CD4-positive, alpha-beta memory T cell (primary cell): ENCODE data around the gene PROCA1. TPM values are rescaled to one million over a fixed set of nuclear protein-coding genes. Genes with fewer than 3 reads are reported as not detected.

Experiments
- CTCF ChIA-PET: fragments of 350-600 bp; sonication (Branson Sonifier 250); formaldehyde crosslinking; loops from one replicate; lab custom pipeline; 2021; ENCODE audit warnings: inconsistent platforms; ENCODE audit not compliant: partially characterized antibody; lab: Charles Lee
- POLR2A ChIA-PET: fragments of 350-600 bp; sonication (Branson Sonifier 250); formaldehyde crosslinking; loops from one replicate; lab custom pipeline; 2021; ENCODE audit not compliant: partially characterized antibody; lab: Charles Lee
- DNase-seq, 5 donors: peaks; one replicate each; pipeline versions ENCODE4 v3.0.0 to v3.0.0-alpha.2; 2020 to 2022; ENCODE audit warnings: mixed read lengths in 1 of 5
- H3K27ac ChIP-seq: one replicate; pipeline ENCODE4 v1.7.0; 2013; ENCODE audit warnings: low read depth, low read length
- H3K27me3 ChIP-seq: 2 replicates; pipeline ENCODE4 v1.7.0; 2013; ENCODE audit warnings: mild to moderate bottlenecking, low read length, moderate library complexity; ENCODE audit not compliant: insufficient read depth
- H3K36me3 ChIP-seq: 2 replicates; pipeline ENCODE4 v1.7.0; 2013; ENCODE audit warnings: mild to moderate bottlenecking, low read length, moderate library complexity; ENCODE audit not compliant: insufficient read depth
- H3K4me1 ChIP-seq: 2 replicates; pipeline ENCODE4 v1.7.0; 2013; ENCODE audit warnings: mild to moderate bottlenecking, low read length, moderate library complexity; ENCODE audit not compliant: insufficient read depth
- H3K4me3 ChIP-seq, 2 donors: one replicate each; pipeline ENCODE4 v1.7.0; 2013; ENCODE audit warnings: low read length in 2 of 2, mild to moderate bottlenecking in 1 of 2
- H3K9me3 ChIP-seq, 2 donors: one replicate each; pipeline ENCODE4 v1.7.0; 2013; ENCODE audit warnings: low read length in 2 of 2, control low read depth in 1 of 2; ENCODE audit not compliant: control insufficient read depth in 1 of 2
- H3K27ac Mint-ChIP-seq, 7 donors: one replicate each; pipeline ENCODE4 v1.8.0; 2020 to 2021; ENCODE audit warnings: mixed read lengths in 7 of 7, mild to moderate bottlenecking in 6 of 7, inconsistent platforms in 3 of 7, moderate library complexity in 3 of 7
- H3K27me3 Mint-ChIP-seq, 2 donors: one replicate each; pipeline ENCODE4 v1.8.0; 2020 to 2021; ENCODE audit warnings: mixed read lengths in 2 of 2
- H3K36me3 Mint-ChIP-seq, 2 donors: one replicate each; pipeline ENCODE4 v1.8.0; 2020 to 2021; ENCODE audit warnings: mixed read lengths in 2 of 2, inconsistent platforms in 1 of 2, mild to moderate bottlenecking in 1 of 2
- H3K4me1 Mint-ChIP-seq, 4 donors: one replicate each; pipeline ENCODE4 v1.8.0; 2020 to 2021; ENCODE audit warnings: mixed read lengths in 4 of 4, mild to moderate bottlenecking in 1 of 4
- H3K4me3 Mint-ChIP-seq, 8 donors: one replicate each; pipeline ENCODE4 v1.8.0; 2020 to 2021; ENCODE audit warnings: mixed read lengths in 8 of 8, mild to moderate bottlenecking in 7 of 8, moderate library complexity in 6 of 8, inconsistent platforms in 3 of 8
- H3K9me3 Mint-ChIP-seq, 8 donors: one replicate each; pipeline ENCODE4 v1.8.0; 2020 to 2021; ENCODE audit warnings: mixed read lengths in 8 of 8, mild to moderate bottlenecking in 5 of 8, inconsistent platforms in 3 of 8, moderate library complexity in 1 of 8
- intact Hi-C: fragments of 100-400 bp; cut with micrococcal nuclease; formaldehyde crosslinking; loops from one replicate; pipeline ENCODE4 v1.15.1; 2023
- polyA plus RNA-seq, 2 donors: library from polyadenylated mRNA; unstranded; fragments of 300-500 nt; fragmentation: Illumina TruSeq; gene quantifications; one replicate each; pipeline ENCODE4 v1.2.3, GENCODE V29; 2021
- total RNA-seq, 2 experiments: library from RNA; stranded (reverse); gene quantifications; one replicate each; pipeline ENCODE4 v1.2.3, GENCODE V29; 2021

PROCA1 gene, protein sequence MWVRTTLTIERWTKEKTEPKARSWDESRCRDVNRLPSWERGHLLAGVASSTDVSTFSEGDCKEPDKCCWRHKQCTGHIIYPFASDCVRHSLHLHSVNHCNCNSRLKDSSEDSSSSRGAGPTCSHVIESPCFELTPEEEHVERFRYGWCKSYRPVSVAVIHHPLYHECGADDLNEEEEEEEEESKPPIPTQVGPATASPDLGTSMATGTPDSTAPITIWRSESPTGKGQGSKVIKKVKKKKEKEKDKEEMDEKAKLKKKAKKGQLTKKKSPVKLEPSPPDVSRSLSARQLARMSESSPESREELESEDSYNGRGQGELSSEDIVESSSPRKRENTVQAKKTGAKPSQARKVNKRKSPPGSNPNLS
- total RNA-seq (10 to 100 TPM; 14.3 to 17.4 TPM), polyA plus RNA-seq (1 to 10 TPM in 1 of 2 donors, under 1 TPM in 1; 0.12 to 1.4 TPM)

DNA sequence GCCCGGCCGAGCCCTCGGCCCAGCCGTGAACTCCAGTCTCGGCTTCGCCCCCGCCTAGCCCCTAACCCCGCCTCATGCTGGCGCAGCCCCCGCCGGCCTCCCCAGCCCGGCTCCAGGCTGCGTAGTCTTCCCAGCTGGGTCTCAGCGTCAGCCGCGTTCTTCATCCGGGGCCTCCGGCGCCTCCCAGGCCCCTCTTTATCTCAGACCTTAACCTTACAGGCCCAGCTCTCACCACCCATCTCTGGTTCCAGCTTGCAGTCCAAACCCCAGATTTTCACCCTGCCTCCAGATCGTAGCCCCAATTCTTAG is at the start of gene PROCA1:
TSS of gene PROCA1 (minus strand) at position 166 of the 309 bp plus-strand sequence. CDS start 228 bp downstream, outside the sequence.
- intact Hi-C loops, result loop anchor here (1.0 to 2.0 kb wide), 2 partner anchors 8 to 49 kb away; partner anchors contain the start of genes RPL23A and SUPT6H
- H3K27me3 Mint-ChIP-seq, result peaks cover 6 to 14% of the 10 kb centered on the region in 2 donors
- peaks cover 3 to 4% of the 10 kb centered on the region in 2 donors for H3K36me3 Mint-ChIP-seq
- peaks cover 13 to 30% (median 19%) of the 10 kb centered on the region in 4 donors for H3K4me1 Mint-ChIP-seq
- H3K27ac Mint-ChIP-seq, result peak within 1 kb of the TSS; percentile 92 to 97 (median 96)
- Histone ChIP-seq H3K27me3 (peaks cover 10% of the 10 kb centered on the region), H3K4me1 (peaks cover 13% of the 10 kb centered on the region), H3K36me3 (no peaks in the 10 kb centered on the region), H3K9me3 (no peaks in the 10 kb centered on the region), H3K4me3 (peak within 1 kb of the TSS; percentile 63 to 69), H3K27ac (peak within 1 kb of the TSS; percentile 85)
- POLR2A ChIA-PET, result interaction anchor here (0.8 to 7.3 kb wide), 18 partner anchors 10 to 241 kb away, joined by 3 to 93 read pairs (median 7); partner anchors contain the start of genes BLTP2, DHRS13, FLOT2 and NEK8
- CTCF ChIA-PET, result interaction anchor here (1.1 to 3.5 kb wide), 8 partner anchors 8 to 376 kb away, joined by 3 to 22 read pairs (median 6); partner anchors contain the start of genes IFT20, NEK8, RPL23A and TLCD1
- H3K9me3 Mint-ChIP-seq, result peaks cover 0 to 2% (median 0%) of the 10 kb centered on the region in 8 donors
- DNase-seq, result peak in 1 of 5 donors; percentile 53
- H3K4me3 Mint-ChIP-seq, result peak within 1 kb of the TSS; percentile 91 to 95 (median 94)

DNA sequence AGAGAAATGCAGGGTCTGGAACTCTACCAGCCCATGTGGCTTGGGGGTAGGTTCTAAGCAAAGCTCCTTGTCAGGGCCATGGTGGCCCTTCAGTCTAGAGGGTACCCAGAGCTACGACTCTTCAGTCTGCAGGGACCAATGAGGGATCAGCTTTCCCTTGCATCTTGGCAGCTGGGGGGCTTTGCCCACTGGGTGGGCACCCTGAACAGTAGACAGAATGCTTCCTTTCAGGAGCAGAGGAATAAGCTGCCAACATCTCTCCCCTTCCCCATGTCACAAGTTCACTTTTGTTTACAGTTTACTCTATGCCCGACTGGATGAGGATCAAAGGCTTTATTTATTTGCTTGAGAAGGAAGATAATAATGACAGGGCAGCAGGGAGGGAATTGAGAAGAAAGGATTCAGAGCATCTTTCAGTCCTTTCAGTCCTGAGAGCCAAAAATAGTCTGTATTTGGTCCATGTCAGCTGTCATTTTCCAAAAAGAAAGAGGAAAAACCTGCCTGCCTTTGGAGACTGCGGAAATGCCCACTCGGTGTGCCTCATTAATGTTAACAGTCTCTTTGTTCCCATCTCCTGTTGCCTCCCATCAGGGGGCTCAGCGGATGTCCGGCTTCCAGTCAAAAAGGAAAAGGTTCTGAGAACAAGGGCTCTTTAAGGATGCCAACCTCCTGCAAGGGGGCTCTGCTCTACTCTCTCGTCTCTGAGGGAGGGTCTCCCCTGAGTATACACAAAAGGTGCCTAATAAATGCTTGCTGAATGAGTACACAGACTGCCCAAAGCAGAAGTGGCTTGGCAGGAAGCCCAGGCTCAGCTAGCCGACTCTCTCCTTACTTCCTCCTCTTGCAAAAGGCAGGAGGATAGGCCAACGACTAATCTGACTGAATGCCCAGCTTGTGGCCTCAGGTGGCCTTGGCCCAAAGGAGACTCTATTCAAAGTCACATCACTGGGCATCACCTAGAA is 49.2 kb upstream of the PROCA1 start:
- intact Hi-C loops, result no loop called here
- Histone ChIP-seq H3K27ac (no peak overlapping the region), H3K36me3 (peaks cover 23% of the 10 kb centered on the region), H3K27me3 (no peaks in the 10 kb centered on the region), H3K4me3 (no peak overlapping the region), H3K9me3 (no peaks in the 10 kb centered on the region), H3K4me1 (no peaks in the 10 kb centered on the region)
- no peak for DNase-seq
- ChIA-PET CTCF (interaction anchor here (1.2 to 7.2 kb wide), 7 partner anchors 9 to 191 kb away, joined by 3 to 102 read pairs (median 75); partner anchors contain the start of genes FLOT2, NEK8, PHF12 and RPL23A), POLR2A (interaction anchor here (5.0 kb wide), 1 partner anchor 35 kb away, joined by 32 read pairs; the partner anchor contains the start of gene TLCD1)
- Mint-ChIP-seq H3K4me3 (no peak overlapping the region), H3K36me3 (peaks cover 17 to 54% of the 10 kb centered on the region in 2 donors), H3K27me3 (no peaks in the 10 kb centered on the region), H3K9me3 (no peaks in the 10 kb centered on the region), H3K4me1 (peaks cover 3 to 13% (median 4%) of the 10 kb centered on the region in 4 donors), H3K27ac (peak overlapping the region in 1 of 7 donors; percentile 25)

DNA sequence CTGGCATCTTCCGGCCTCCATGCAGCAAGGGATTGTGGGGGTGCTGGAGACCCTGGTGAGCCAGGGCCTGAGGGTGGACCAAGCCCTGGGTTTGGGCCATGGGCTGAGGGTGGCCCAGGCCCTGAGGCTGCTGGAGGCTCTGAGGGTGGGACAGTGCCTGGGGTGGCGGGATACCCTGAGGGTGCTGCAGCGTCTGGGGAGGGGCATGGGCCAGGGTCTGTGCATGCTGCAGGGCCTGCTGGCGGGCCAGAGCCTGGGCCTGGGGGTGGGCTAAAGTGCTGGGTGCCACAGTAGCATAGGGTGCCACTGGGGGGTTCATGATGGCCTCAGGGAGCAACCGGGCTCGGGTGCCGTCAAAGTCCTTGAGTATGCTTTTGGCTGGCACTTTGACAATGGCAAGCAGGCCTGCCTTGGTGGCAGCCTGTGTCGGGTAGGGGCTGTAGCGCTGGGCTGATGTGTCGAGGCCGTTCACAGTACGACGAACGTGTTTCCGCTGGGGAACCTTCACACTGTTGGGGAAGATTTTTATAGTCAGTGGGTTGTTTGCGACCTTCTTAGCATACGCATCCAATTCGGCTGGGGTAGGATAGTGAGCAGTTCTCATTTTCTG is 47.7 kb upstream of the PROCA1 start:
- no peak for DNase-seq
- H3K36me3 ChIP-seq, result peaks cover 18% of the 10 kb centered on the region
- peaks cover 17 to 45% of the 10 kb centered on the region in 2 donors for H3K36me3 Mint-ChIP-seq
- ChIA-PET POLR2A (interaction anchor here (19.4 kb wide), 1 partner anchor 35 kb away, joined by 528 read pairs; the partner anchor contains the start of genes NEK8, RPL23A and TLCD1), CTCF (interaction anchor here (1.1 to 7.2 kb wide), 3 partner anchors 8 to 167 kb away, joined by 3 to 102 read pairs (median 88); partner anchors contain the start of genes NEK8 and TLCD1)
- H3K27me3 ChIP-seq, result no peaks in the 10 kb centered on the region
- no peaks in the 10 kb centered on the region for H3K9me3 Mint-ChIP-seq
- no peaks in the 10 kb centered on the region for H3K4me1 ChIP-seq
- peaks cover 3 to 13% (median 4%) of the 10 kb centered on the region in 4 donors for H3K4me1 Mint-ChIP-seq
- no peak overlapping the region for H3K27ac ChIP-seq
- H3K9me3 ChIP-seq, result no peaks in the 10 kb centered on the region
- intact Hi-C loops, result no loop called here
- H3K4me3 ChIP-seq, result no peak overlapping the region
- H3K27me3 Mint-ChIP-seq, result no peaks in the 10 kb centered on the region
- no peak overlapping the region for H3K4me3 Mint-ChIP-seq
- H3K27ac Mint-ChIP-seq, result peak overlapping the region in 4 of 7 donors; percentile 19 to 63 (median 45)

DNA sequence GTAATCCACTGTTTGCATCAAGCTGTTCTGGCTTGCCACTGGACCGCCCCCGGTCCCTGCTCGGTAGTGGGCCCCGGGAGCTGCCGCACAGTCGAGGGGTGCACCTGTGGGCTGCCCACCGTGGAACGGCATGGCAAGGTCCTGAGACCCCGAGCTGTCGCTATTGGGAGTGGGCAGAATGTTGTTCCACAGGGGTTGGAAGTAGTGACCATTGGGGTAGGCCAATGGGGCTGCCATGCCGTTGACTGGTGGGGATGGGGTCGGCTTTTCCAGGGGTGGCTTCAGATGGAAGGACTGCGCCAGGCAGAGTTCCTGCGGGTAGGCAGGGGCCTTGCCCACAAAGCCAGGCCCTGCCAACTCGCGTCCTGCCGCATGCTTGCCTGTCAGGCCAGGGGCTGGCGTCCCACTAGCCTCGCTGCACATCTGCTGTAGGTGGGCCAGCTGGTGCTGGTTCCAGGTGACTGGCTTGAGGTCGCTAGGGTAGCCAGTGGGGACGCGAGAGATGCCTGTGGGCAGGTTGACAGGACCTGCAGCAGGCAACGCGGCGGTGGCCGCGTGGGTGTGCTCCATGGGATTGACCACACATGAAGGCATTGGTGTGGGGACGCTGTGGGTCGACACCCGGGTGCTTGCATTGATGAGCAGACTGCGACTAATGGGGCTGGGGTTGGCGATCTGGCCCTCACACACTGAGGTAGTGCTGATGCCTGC is 46.9 kb upstream of the PROCA1 start:
- H3K36me3 Mint-ChIP-seq, result peaks cover 14 to 42% of the 10 kb centered on the region in 2 donors
- ChIA-PET POLR2A (interaction anchor here (19.4 kb wide), 1 partner anchor 34 kb away, joined by 528 read pairs; the partner anchor contains the start of genes NEK8, RPL23A and TLCD1), CTCF (interaction anchor here (1.1 kb wide), 1 partner anchor 9 kb away, joined by 3 read pairs; no protein-coding TSS in a partner anchor)
- H3K36me3 ChIP-seq, result peaks cover 18% of the 10 kb centered on the region
- H3K4me3 ChIP-seq, result no peak overlapping the region
- no peaks in the 10 kb centered on the region for H3K9me3 ChIP-seq
- peaks cover 0 to 10% (median 0%) of the 10 kb centered on the region in 4 donors for H3K4me1 Mint-ChIP-seq
- no peaks in the 10 kb centered on the region for H3K9me3 Mint-ChIP-seq
- H3K27ac Mint-ChIP-seq, result peak overlapping the region in 2 of 7 donors; percentile 43 to 63
- H3K4me3 Mint-ChIP-seq, result no peak overlapping the region
- DNase-seq, result no peak
- H3K27ac ChIP-seq, result no peak overlapping the region
- H3K27me3 Mint-ChIP-seq, result no peaks in the 10 kb centered on the region
- intact Hi-C loops, result no loop called here
- no peaks in the 10 kb centered on the region for H3K27me3 ChIP-seq
- H3K4me1 ChIP-seq, result no peaks in the 10 kb centered on the region

DNA sequence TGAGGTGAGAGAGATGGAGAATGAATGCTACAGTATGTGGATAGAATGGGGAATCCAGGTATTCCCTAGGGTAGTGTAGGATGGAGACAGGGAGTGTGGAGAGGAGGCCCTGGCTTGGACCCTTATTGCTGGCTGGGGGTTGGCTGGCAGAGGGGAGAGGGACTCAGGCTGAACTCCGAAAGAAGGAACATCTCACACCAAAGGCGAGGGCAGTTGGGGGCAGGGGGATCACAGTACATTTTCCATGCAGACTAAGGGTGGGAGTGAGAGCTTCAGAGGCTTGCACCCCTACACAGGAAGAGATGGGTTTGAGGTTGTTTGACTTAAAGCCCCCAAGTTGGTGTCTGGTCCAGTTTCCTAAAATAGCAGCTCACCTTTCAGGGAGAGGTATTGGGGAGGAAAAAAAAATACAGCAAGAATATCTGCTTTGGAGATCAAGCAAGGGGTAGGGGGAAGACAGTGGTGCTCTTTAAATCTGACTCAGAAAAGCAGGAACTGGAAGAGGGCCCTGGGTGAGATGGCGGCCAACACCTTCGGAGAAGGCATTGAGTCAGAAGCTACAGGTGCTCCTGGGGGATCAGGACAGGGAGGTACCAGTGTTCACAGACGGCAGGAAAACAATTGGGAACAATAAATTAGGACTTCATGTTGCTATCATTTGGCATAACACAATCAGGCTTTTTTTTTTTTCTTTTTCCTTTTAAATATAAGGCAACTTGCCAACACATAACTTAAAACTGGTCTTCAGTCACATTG is 44.5 kb upstream of the PROCA1 start:
- no peaks in the 10 kb centered on the region for H3K27me3 Mint-ChIP-seq
- H3K4me1 Mint-ChIP-seq, result peaks cover 0 to 6% (median 2%) of the 10 kb centered on the region in 4 donors
- no peak overlapping the region for H3K4me3 Mint-ChIP-seq
- Histone ChIP-seq H3K27ac (no peak overlapping the region), H3K27me3 (no peaks in the 10 kb centered on the region), H3K4me3 (no peak overlapping the region), H3K36me3 (peaks cover 15% of the 10 kb centered on the region), H3K4me1 (no peaks in the 10 kb centered on the region), H3K9me3 (no peaks in the 10 kb centered on the region)
- H3K9me3 Mint-ChIP-seq, result no peaks in the 10 kb centered on the region
- H3K36me3 Mint-ChIP-seq, result peaks cover 14 to 36% of the 10 kb centered on the region in 2 donors
- no peak for DNase-seq
- intact Hi-C loops, result no loop called here
- CTCF ChIA-PET, result interaction anchor here (0.6 to 0.9 kb wide), 2 partner anchors 11 to 29 kb away, joined by 3 read pairs; no protein-coding TSS in a partner anchor
- POLR2A ChIA-PET, result interaction anchor here (19.4 kb wide), 1 partner anchor 32 kb away, joined by 528 read pairs; the partner anchor contains the start of genes NEK8, RPL23A and TLCD1
- H3K27ac Mint-ChIP-seq, result peak overlapping the region in 4 of 7 donors; percentile 22 to 72 (median 61)
